ENCODE measurements around the gene APC.
"Not testable (repeated sequence)": the region's sequence is repeated elsewhere in the genome, so short reads cannot be mapped to it uniquely, and the experiment has no call there.

Gene APC

GRCh38 chr5:112716895-112717294, 20.8 kb upstream of the APC start:
- DNase-seq (ENCODE audit: low read depth, low spot score): not testable (repeated sequence)

- no peak for DNase-seq (ENCODE audit: low read depth, low spot score)
These were observed 20.1 kb upstream of the APC start for GRCh38 chr5:112717506-112718082.

GRCh38 chr5:112718344-112718743, 19.3 kb upstream of the APC start:
- no peak for DNase-seq (ENCODE audit: low read depth, low spot score)

GRCh38 chr5:112720576-112720975, 17.1 kb upstream of the APC start:
- DNase-seq (ENCODE audit: low read depth, low spot score): no peak

- DNase-seq (ENCODE audit: low read depth, low spot score): no peak
These were observed 12.8 kb upstream of the APC start for GRCh38 chr5:112724901-112725300.

GRCh38 chr5:112729630-112730029, 8.1 kb upstream of the APC start:
- no peak for DNase-seq (ENCODE audit: low read depth, low spot score)

- no peak for DNase-seq (ENCODE audit: low read depth, low spot score)
These were observed 5.6 kb upstream of the APC start for GRCh38 chr5:112732131-112732530.

GRCh38 chr5:112733586-112733985, 4.1 kb upstream of the APC start:
- no peak for DNase-seq (ENCODE audit: low read depth, low spot score)

GRCh38 chr5:112734597-112734996, 3.1 kb upstream of the APC start:
- no peak for DNase-seq (ENCODE audit: low read depth, low spot score)

GRCh38 chr5:112735702-112736101, 2.0 kb upstream of the APC start:
- DNase-seq (ENCODE audit: low read depth, low spot score): no peak

- DNase-seq (ENCODE audit: low read depth, low spot score): no peak
These were observed 619 bp upstream of the APC start for GRCh38 chr5:112737070-112737462.

- DNase-seq (ENCODE audit: low read depth, low spot score): no peak
These were observed 491 bp downstream of the APC start for GRCh38 chr5:112738191-112738560.

- DNase-seq (ENCODE audit: low read depth, low spot score): no peak
These were observed 4.7 kb downstream of the APC start for GRCh38 chr5:112742424-112742823.

- DNase-seq (ENCODE audit: low read depth, low spot score): no peak
These were observed 5.9 kb downstream of the APC start for GRCh38 chr5:112743631-112744030.

- no peak for DNase-seq (ENCODE audit: low read depth, low spot score)
These were observed 14.7 kb downstream of the APC start for GRCh38 chr5:112752335-112752734.

- no peak for DNase-seq (ENCODE audit: low read depth, low spot score)
These were observed 18.0 kb downstream of the APC start for GRCh38 chr5:112755703-112756102.

- DNase-seq (ENCODE audit: low read depth, low spot score): peak; percentile 26
These were observed 20.0 kb downstream of the APC start for GRCh38 chr5:112757468-112758208.

GRCh38 chr5:112758676-112759075, 21.0 kb downstream of the APC start:
- DNase-seq (ENCODE audit: low read depth, low spot score): no peak

- no peak for DNase-seq (ENCODE audit: low read depth, low spot score)
These were observed 24.6 kb downstream of the APC start for GRCh38 chr5:112762113-112762810.

- DNase-seq (ENCODE audit: low read depth, low spot score): no peak
These were observed 25.5 kb downstream of the APC start for GRCh38 chr5:112763165-112763564.

GRCh38 chr5:112772124-112772523, 34.4 kb downstream of the APC start:
- DNase-seq (ENCODE audit: low read depth, low spot score): no peak

- no peak for DNase-seq (ENCODE audit: low read depth, low spot score)
These were observed 38.7 kb downstream of the APC start for GRCh38 chr5:112776301-112776856.

- DNase-seq (ENCODE audit: low read depth, low spot score): peak; percentile 17
These were observed 41.8 kb downstream of the APC start for GRCh38 chr5:112779531-112779930.

Measured in brain pericyte (primary cell).